ENCODE measurements around the gene ITGB8.

Gene ITGB8

DNA sequence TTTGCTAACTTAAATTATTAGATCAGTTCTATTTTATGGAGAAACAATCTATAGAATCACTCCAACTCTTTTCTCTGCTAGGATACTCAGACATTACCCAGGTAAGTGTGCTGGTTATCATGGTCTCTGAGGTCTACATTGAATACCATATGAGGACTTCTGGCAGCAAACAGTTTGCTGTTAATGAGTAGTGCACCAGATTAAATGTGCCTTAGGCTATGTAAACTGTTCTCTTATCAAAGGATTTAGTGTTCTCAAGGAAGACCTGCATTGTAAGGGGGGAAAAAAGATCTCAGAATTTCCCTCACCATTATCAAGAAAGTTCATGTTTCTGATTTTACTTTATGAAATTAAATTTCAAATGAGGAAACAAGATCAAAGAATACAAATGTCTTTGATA is 107.5 kb downstream of the ITGB8 start:
- no peak for DNase-seq

GRCh38 chr7:20438694-20439376 is 108.1 kb downstream of the ITGB8 start:
- DNase-seq = no peak

GRCh38 chr7:20439416-20440185 is 108.9 kb downstream of the ITGB8 start:
- DNase-seq = no peak

DNA sequence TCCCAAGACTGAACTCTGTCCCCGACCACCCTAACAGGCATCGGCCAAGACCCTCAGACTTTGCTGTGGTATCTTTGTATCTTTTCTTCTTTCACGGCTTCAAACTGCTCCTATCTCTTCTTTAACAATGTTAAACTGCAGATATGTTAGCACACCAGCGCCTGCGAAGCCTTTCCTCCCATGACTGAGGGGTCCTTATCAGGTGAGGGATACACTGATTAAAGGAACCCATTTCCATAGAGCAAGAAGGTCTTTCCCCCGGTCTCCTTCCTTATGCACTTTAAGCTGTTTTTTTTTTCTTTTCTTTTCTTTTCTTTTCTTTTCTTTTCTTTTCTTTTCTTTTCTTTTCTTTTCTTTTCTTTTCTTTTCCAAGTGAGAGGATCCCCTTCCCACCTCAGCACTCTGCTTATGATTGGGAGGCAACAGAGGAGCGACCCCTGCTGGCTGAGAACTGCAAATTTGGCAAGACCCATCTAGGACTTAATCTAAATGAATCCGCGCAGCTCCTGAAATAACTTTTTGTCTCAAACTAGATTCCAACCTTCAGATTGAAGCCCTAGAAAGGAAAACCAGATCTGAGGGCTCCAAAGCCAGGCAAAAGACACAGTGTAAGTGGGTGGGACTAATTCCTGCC is 109.9 kb downstream of the ITGB8 start:
- DNase-seq = no peak

DNA sequence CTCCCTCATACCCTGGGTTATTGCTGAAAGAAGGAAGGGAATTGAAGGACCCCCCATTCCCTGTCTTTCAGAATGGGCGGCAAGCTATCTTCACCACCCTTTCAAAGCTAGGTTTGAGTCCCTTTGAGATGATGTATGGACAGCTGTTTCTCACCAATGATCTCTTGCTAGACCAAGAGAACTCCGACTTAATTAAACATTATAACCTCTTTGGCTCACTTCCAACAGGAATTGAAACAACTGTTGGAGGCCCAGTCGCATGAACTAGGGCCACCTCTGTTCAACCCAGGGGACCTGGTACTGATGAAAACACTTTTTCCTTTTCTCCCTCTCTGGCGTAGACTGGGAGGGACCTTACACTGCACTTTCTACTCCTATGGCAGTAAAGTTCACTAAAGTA is 110.6 kb downstream of the ITGB8 start:
- DNase-seq = no peak

- no peak for DNase-seq
Measured at GRCh38 chr7:20441991-20442441, 111.3 kb downstream of the ITGB8 start.

- no peak for DNase-seq
Measured at GRCh38 chr7:20442951-20443350, 112.3 kb downstream of the ITGB8 start.

GRCh38 chr7:20444030-20444800 is 113.5 kb downstream of the ITGB8 start:
- DNase-seq = no peak

DNA sequence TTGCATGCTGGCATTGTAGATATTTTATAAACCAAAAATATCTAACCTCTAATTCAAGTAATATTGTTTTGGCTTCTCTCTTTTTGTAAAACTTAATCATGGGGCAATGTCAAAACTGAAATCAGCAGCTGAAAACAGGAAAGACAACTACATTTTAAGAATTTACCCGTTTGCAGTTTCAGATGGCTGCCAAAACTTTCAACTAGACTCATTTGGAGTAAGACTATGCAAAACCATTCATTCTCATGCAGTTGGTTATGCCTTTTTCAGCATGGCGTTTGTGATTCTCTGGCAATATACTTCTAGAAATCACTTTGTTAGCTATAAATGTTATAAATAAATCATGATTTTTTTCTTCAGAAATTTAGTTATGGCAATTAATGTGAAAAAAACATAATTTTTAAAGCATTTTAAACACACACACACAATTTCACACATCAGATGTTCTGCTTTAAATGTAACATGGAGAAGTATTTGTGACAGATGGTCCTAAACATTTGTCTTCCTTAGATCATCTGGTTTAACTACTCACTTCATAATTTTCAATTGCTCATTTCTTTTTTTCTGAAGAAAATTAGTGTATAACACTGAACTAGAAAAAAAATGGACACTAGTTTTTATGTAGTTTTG is 116.4 kb downstream of the ITGB8 start:
- no peak for DNase-seq

- no peak for DNase-seq
Measured at GRCh38 chr7:20449176-20449575, 118.5 kb downstream of the ITGB8 start.

DNA sequence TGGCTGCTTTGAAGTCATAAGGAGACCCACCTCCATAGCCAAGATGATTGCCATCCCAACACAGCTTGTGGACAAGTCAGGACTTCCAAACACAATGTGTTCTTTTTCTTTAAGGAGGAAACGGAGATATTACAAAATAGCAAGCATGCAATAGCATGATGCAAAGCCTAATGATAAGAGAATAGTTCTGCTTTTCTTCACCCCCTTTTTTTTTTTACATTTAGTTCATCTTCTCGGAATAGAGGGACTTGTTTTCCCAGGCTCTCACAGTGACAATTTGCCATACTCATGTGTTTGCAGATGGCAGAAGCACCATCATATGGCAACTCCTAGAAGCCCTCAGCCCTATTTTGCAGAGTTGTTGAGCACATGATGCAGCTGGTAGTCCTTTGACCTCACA is 119.8 kb downstream of the ITGB8 start:
- no peak for DNase-seq

DNA sequence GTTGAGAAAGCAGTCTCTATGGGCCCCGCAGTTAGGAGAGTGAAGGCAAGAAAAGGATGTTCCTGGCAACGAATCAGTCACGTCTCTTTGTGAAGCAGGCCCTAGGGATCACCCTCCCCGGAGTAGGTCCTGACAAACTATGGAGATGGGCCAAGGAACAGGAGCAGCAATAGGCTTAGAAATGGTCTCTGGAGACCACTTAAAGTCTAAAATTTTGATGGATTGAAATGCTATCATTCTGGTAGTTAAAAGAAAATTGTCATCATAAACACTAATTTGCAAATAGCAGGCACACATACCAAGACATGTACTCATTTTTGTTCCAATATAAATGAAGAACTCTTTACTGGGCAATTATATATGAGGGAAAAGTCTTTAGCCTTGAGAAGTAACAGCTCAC is 123.5 kb downstream of the ITGB8 start:
- DNase-seq = no peak

- no peak for DNase-seq
Measured at GRCh38 chr7:20456701-20457100, 126.0 kb downstream of the ITGB8 start.

- DNase-seq = no peak
Measured at GRCh38 chr7:20458521-20458920, 127.8 kb downstream of the ITGB8 start.

DNA sequence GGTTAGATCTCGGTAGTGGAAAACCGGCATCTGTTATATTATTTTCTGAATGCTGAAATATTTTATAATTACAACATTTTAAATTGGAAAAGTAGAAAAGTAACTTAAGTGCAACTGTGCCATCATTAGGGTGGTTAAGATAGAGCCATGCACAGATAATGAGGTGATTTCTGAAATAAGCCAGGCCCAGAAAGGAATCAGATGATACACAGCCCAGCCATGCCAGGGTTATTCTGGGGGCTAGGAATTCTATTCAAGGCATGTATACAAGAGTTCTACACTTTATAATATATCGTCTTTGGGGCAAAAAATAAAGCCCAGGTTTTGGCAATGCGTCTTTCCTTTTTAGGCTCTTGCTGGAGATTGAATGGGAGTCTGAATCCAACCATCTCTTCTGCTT is 128.7 kb downstream of the ITGB8 start:
- no peak for DNase-seq

- DNase-seq = no peak
Measured at GRCh38 chr7:20464891-20465290, 134.2 kb downstream of the ITGB8 start.
